HG02623 (cell line): Measurements from ENCODE around the gene ARMC6.

ENCODE experiments used
- ATAC-seq: cut with Tn5 transposase; IDR thresholded peaks from one replicate; pipeline ENCODE4 v1.9.1; 2021; ENCODE audit warnings: moderate library complexity; ENCODE audit not compliant: unreplicated experiment

Gene ARMC6

GRCh38 chr19:19033426-19034203 lies at the start of gene ARMC6, which contains the start of gene SUGP2:
Gene ARMC6, plus strand, starts transcription at chr19:19033603. Its CDS starts 607 bp downstream, at chr19:19034210.
Gene SUGP2, minus strand, starts transcription at chr19:19033517. Its CDS starts 2,446 bp downstream, at chr19:19031071.
- ATAC-seq: peak; percentile 70

GRCh38 chr19:18984251-18984650 lies 49.2 kb upstream of the ARMC6 start:
- ATAC-seq: no peak

GRCh38 chr19:18985257-18985656 lies 48.1 kb upstream of the ARMC6 start:
- no peak for ATAC-seq

GRCh38 chr19:18987456-18987855 lies 45.9 kb upstream of the ARMC6 start:
- ATAC-seq: no peak

- ATAC-seq: no peak
These were observed 44.1 kb upstream of the ARMC6 start for GRCh38 chr19:18989316-18989715.

GRCh38 chr19:18990128-18990708 lies 43.2 kb upstream of the ARMC6 start:
- no peak for ATAC-seq

GRCh38 chr19:18991006-18991405 lies 42.4 kb upstream of the ARMC6 start:
- no peak for ATAC-seq

GRCh38 chr19:18991468-18991867 lies 41.9 kb upstream of the ARMC6 start:
- no peak for ATAC-seq

- no peak for ATAC-seq
These were observed 40.7 kb upstream of the ARMC6 start for GRCh38 chr19:18992696-18993095.

- ATAC-seq: no peak
These were observed 40.3 kb upstream of the ARMC6 start for GRCh38 chr19:18993115-18993514.

- no peak for ATAC-seq
These were observed 37.6 kb upstream of the ARMC6 start for GRCh38 chr19:18995804-18996241.

- no peak for ATAC-seq
These were observed 37.1 kb upstream of the ARMC6 start for GRCh38 chr19:18996351-18996750.

GRCh38 chr19:18996796-18997394 lies 36.5 kb upstream of the ARMC6 start:
- no peak for ATAC-seq

GRCh38 chr19:18998276-18998675 lies 35.1 kb upstream of the ARMC6 start:
- no peak for ATAC-seq

- no peak for ATAC-seq
These were observed 34.2 kb upstream of the ARMC6 start for GRCh38 chr19:18999016-18999758.

GRCh38 chr19:18999896-19000620 lies 33.3 kb upstream of the ARMC6 start:
- ATAC-seq: no peak

GRCh38 chr19:19004144-19004543 lies 29.3 kb upstream of the ARMC6 start:
- no peak for ATAC-seq

- no peak for ATAC-seq
These were observed 27.2 kb upstream of the ARMC6 start for GRCh38 chr19:19006213-19006612.

GRCh38 chr19:19009951-19010350 lies 23.5 kb upstream of the ARMC6 start:
- ATAC-seq: no peak

GRCh38 chr19:19010551-19010950 lies 22.9 kb upstream of the ARMC6 start:
- ATAC-seq: no peak

GRCh38 chr19:19021115-19021514 lies 12.3 kb upstream of the ARMC6 start:
- ATAC-seq: no peak
